Measurements from ENCODE around the gene TNFRSF4. TPM values are rescaled to one million over a fixed set of nuclear protein-coding genes. Genes with fewer than 3 reads are reported as not detected.

The TNFRSF4 gene
- total and polyA plus RNA-seq, 2 of the 13 experiments (the other 11 are each of a cell fraction or from before 2014, with no cell fraction given) = not detected

GRCh38 chr1:1164701-1165451 lies 49.1 kb downstream of the TNFRSF4 start (continued):
- TF ChIP-seq HOXA3 (CRISPR knock-in tag; IDR thresholded peaks at IDR 0.05) (peak; percentile 66; the same call in 1 of the 2 replicates), KMT2B (CRISPR knock-in tag; IDR thresholded peaks at IDR 0.05) (0 out of 2 replicates have a peak, but pooled peaks have one; percentile 14), ZNF335 (CRISPR knock-in tag; IDR thresholded peaks at IDR 0.05) (no peak), ZNF552 (CRISPR knock-in tag; IDR thresholded peaks at IDR 0.05; ENCODE audit: borderline replicate concordance) (0 out of 2 replicates have a peak, but pooled peaks have one; percentile 38), ZNF205 (CRISPR knock-in tag; IDR thresholded peaks at IDR 0.05) (no peak), ZNF232 (CRISPR knock-in tag; IDR thresholded peaks at IDR 0.05; ENCODE audit: borderline replicate concordance) (no peak; the same call in 1 of the 2 replicates), ZNF788 (CRISPR knock-in tag; IDR thresholded peaks at IDR 0.05; ENCODE audit: borderline replicate concordance) (peak; percentile 37; the same call in 1 of the 2 replicates), SOX6 (IDR thresholded peaks at IDR 0.05) (no peak), SOX6 (CRISPR knock-in tag; IDR thresholded peaks at IDR 0.05) (peak; percentile 9; the same call in 1 of the 2 replicates), ZNF280D (CRISPR knock-in tag; IDR thresholded peaks at IDR 0.05) (peak; percentile 71; the same call in 1 of the 2 replicates), SRY (CRISPR knock-in tag; IDR thresholded peaks at IDR 0.05) (no peak), ZBTB34 (CRISPR knock-in tag; IDR thresholded peaks at IDR 0.05) (peak; percentile 26; the same call in 1 of the 2 replicates), ISX (CRISPR knock-in tag; conservative IDR thresholded peaks at IDR 0.05) (no peak), TP53 (CRISPR knock-in tag; conservative IDR thresholded peaks at IDR 0.05) (no peak), MTERF4 (CRISPR knock-in tag; IDR thresholded peaks at IDR 0.05) (no peak), RBFOX2 (IDR thresholded peaks at IDR 0.05; ENCODE audit: low read depth, low read length) (peak; percentile 62), SKI (IDR thresholded peaks at IDR 0.05; ENCODE audit: partially characterized antibody) (peak; percentile 23), BRD4 (CRISPR knock-in tag; IDR thresholded peaks at IDR 0.05) (no peak), ZNF616 (CRISPR knock-in tag; IDR thresholded peaks at IDR 0.05; ENCODE audit: low read depth) (no peak)
